Skin of body (tissue), 2 donors: Measurements from ENCODE around the gene NUP88. TPM values are rescaled to one million over a fixed set of nuclear protein-coding genes. Genes with fewer than 3 reads are reported as not detected.

Experiments
- DNase-seq: peaks from one replicate; lab custom pipeline; 2025; lab: John Stamatoyannopoulos, UW
- total RNA-seq: library from RNA; depleted of rRNA; stranded (reverse); fragments of >200 nt; gene quantifications from one replicate; pipeline ENCODE4 v1.2.3, GENCODE V29; 2014

Gene NUP88
- total RNA-seq, 1 donor from 2014 or later = 56.1 TPM

- DNase-seq = peak; percentile 96
Observed at GRCh38 chr17:5419959-5420653, 644 bp upstream of the NUP88 start, which contains the start of gene RPAIN. RPAIN (plus strand) TSS chr17:5420182; CDS start chr17:5420211, 29 bp downstream.

DNA sequence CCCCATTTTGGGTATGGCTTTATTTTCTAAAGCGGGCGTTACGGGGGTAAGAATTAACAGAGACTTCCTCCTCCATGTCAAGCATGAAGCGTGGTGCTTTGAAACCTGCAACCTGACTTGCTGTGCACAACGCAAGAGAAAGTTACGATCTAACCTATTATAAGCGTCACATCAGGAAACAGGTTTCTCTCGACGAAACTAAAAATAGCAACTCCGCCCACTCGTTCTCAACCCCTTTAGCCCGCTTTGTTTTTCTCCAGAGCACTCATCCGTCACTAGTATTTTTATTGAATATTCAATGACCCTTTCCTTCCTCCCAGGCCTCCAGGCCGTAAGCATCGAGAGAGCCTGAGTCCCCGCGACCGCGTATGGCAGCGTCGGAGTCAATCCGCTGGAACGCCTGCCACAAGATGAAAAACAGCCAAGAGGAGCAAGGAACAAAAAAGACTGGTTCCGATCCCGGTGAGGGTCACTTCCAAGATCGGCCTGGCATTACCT, 555 bp downstream of the NUP88 start:
- DNase-seq = no peak

GRCh38 chr17:5416901-5417300, 2.6 kb downstream of the NUP88 start:
- DNase-seq = no peak

GRCh38 chr17:5413682-5414081, 5.8 kb downstream of the NUP88 start:
- no peak for DNase-seq

DNA sequence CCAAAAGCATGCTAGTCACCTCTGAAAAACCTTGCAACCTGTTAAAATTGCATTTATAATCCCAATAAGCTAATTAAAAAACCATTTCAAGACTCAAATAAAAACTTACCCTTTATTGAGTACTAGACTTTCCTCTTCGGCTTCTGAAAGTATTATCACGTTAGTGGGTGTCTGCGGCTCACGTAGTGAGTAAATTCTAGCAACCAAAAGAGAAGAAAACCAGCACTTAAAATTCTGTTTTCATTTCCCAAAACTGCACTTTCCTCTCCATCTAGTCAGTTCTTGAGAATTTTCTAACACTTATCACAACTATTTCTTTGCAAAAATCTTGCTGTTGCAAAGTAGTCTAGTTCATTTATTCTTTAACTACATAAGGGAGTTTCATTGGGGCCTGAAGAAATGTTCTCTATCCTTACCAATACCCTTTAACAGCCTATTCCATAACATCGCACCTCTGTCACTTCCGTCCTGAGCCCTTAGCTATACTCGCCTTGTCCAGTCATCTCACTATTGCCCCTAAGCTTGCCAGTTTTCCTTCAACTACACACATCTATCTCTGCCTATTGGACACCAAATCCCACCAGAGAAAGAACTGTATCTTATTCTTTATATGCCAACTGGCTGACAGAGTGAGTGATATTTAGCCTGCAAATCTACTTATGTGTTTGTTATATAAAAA, 8.7 kb downstream of the NUP88 start:
- no peak for DNase-seq

- DNase-seq = no peak
Observed at GRCh38 chr17:5408186-5408585, 11.3 kb downstream of the NUP88 start.

GRCh38 chr17:5405400-5405799, 14.1 kb downstream of the NUP88 start:
- DNase-seq = no peak

GRCh38 chr17:5399767-5400166, 19.7 kb downstream of the NUP88 start:
- DNase-seq = no peak

GRCh38 chr17:5396612-5397011, 22.9 kb downstream of the NUP88 start:
- no peak for DNase-seq

- no peak for DNase-seq
Observed at GRCh38 chr17:5391678-5392077, 27.8 kb downstream of the NUP88 start.

DNA sequence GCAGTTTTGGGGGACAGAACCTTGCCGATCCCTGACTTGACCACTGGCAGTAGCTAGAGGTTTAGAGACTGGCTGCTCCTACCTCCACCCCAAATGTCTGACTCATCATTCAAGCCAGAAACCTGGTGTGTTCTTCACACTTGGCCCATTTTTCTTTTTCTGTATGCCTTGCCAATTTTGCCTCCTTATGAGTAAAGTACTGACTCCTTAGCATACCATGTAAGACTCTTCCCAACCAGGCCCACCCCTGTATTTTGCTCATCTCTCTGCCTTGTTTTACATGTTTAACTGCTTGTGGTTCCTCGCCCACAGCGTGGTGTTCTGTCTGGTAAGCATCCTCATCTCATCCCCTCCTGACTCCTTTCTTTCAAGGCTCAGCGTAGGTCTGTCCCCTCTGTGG, 37.9 kb downstream of the NUP88 start:
- DNase-seq = no peak

GRCh38 chr17:5380491-5381135, 38.8 kb downstream of the NUP88 start:
- no peak for DNase-seq

DNA sequence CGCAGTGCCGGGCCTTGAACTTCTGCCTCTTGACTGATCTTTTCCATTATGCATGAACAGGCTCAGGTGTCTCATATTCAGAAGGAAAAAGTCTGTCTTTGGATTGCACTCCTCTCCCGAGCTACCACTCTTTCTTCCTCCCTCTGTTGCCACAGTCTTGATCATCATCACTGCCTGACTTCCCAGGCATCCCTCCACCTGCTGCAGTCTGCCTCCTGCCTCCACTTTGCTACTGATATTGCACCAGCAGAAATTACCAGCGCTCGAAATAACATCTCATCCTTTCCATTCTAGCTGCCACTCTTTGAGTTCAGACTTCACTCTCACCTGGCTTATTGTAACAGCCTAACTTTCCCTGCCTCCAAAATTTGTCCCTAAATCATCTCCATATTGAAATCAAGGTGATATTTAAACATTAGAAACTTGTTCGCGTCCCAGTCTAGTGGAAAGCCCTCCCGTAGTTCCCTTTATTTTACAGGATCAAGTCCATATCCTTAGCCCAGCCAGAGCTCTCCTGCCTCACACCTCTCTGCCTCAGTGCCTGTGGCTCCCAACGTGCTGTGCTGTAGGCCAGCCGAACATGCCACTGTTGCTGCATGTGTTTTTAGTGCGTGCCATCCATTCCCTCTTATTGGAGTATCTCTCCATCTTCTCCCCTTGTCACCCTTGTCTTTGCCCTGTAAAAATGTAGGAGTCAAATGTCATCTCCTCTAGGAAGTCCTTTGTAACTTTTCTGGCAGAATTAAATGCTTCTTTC, 39.9 kb downstream of the NUP88 start:
- no peak for DNase-seq

DNA sequence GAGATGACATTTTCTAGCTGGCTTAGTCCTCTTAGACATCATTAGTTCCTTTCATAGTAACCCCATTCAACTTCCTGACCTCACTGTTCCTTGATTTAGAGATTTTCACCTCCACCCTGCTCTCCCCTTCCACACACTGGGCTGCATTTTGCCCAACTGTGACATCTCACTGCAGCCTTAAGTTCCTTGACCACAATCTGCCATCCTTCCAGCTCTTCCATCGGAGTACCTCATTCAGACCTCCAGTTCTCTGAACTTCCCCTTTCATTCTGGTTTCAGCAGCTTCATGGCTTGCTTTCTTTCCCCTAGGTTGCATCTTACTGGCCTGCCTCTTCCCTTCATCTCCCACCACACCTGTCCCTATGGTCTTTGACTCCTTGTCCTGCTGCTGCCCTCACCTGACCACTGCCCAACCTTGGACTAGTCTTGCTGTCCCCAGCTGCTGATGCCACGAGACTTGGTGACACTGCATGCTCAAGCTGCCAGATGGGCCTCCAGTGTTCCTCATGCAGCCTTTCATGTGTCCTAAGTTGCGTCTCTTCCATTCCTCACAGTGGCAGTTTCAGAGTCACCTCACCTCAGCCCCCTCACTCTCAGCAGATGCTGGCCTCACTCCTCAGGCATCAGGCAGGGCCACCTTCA, 40.8 kb downstream of the NUP88 start:
- DNase-seq = no peak

GRCh38 chr17:5373112-5373511, 46.4 kb downstream of the NUP88 start:
- no peak for DNase-seq

DNA sequence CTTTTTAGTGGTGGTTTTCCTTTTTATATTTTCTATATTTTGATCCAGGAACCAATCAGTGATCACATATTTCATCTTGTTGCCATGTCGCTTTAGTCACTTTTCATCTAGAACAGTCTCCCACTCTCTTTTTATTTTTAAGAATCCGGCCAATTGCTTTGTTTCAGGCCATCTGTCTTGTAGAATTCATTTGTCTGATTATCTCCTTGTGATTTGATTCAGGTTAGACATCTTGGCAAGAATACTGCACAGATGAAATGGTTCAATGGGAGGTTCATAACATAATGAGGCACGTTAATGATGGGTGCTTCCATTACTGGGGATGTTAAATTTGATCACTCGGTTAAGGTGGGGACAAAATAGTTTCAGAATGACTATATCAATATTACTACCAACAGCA, 49.1 kb downstream of the NUP88 start:
- no peak for DNase-seq

GRCh38 chr17:5365831-5366230, 53.6 kb downstream of the NUP88 start:
- DNase-seq = no peak

DNA sequence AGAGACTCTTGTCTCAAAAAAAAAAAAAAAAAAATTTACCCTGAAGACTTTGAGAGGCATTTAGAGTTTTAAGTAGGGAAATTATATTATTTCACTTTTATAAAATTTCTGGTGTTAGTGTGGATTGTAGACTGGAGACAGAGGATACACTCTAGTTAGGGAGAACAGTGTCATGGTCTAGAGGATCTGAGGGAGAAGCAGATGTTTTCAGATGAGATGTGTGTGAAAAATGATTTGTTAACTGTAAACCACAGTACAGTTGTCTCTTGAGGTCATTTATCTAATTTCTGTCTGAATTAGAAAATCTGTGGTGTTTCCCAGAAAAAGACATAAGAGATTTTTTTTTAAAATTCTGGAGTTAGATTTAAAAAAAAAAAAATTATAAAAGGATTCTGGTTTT, 54.8 kb downstream of the NUP88 start:
- no peak for DNase-seq

DNA sequence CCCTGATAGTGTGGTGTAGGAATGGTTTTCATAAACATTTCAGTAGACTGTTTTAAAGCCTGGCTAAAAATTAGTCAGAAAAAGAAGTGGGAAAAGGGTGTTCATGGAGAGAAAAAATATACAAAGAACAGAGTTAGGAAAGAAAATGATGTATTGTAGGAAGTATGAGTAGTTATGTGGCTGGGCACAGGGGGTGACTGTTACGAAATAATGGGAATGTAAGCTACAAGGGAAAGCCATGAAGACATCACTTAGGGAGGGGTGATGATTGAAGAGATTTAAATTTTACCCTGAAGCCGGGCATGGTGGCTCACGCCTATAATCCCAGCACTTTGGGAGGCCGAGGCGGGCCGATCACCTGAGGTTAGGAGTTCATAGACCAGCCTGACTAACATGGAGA, 55.3 kb downstream of the NUP88 start:
- no peak for DNase-seq

DNA sequence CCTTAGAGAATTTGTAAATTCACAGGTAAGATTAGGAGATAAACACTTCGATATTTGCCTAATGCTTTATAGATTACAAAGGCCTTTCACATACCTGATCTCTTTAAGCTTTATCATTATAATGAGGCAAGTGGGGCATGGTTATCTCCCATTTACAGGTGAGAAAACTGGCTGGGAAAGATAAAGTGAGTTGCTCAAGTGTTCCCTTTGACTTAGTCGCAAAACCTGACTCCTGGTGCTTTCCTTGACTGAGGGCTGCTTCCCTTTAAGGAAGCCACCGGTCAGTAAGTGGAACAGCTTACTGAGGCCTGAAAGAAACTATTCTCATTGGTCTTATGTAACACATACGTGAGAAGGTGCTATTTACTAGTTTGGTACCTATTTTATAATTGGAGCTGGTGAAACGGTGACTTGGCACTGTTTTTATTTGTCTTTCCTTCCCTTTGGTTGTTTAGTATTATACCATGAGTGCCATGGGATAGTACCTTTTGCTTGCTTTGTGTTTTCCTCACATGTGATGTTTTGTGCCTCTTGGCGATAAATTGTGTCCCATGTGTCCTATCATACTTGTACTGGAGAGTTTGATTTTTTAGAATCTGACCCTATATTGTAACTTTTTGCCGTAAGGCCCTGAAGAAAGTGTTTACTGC, 57.2 kb downstream of the NUP88 start:
- no peak for DNase-seq

GRCh38 chr17:5361426-5361825, 58.0 kb downstream of the NUP88 start:
- no peak for DNase-seq
